ENCODE results near the gene SFSWAP. TPM values are rescaled to one million over a fixed set of nuclear protein-coding genes. Genes with fewer than 3 reads are reported as not detected.

The SFSWAP gene
- total and polyA plus RNA-seq, 8 donors: 14.8 to 194 (median 45.2) TPM

DNA sequence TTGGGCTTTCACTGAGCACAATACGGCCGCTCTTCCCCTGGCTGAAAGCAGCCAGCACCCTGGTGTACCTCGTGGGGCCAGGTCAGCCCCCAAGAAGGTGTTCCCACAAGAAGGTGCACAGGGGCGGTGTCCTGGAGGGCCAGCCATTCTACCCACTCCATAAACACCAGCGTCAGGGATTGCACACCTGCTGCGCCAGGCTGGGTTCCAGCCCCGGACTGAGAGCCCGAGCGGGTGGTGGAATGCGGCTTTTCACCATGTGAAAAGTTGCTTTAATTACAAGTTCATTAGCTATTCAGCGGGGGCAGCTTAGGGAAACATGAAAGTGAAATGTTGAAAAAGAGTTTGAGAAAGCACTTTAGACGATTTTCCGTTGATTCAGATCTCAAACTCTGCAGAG is 99.8 kb downstream of the SFSWAP start:
- WGBS, 5 donors: 59 to 77% (median 66%) methylated on average over 13 of the region's 13 CpGs
- no peaks in the 10 kb centered on the region for H3K27me3 ChIP-seq
- TF ChIP-seq POLR2A (IDR thresholded peaks at IDR 0.05) (no peak), EP300 (IDR thresholded peaks at IDR 0.05) (no peak), POLR2AphosphoS5 (IDR thresholded peaks at IDR 0.05) (no peak)
- TF ChIP-seq, protein P1, sequence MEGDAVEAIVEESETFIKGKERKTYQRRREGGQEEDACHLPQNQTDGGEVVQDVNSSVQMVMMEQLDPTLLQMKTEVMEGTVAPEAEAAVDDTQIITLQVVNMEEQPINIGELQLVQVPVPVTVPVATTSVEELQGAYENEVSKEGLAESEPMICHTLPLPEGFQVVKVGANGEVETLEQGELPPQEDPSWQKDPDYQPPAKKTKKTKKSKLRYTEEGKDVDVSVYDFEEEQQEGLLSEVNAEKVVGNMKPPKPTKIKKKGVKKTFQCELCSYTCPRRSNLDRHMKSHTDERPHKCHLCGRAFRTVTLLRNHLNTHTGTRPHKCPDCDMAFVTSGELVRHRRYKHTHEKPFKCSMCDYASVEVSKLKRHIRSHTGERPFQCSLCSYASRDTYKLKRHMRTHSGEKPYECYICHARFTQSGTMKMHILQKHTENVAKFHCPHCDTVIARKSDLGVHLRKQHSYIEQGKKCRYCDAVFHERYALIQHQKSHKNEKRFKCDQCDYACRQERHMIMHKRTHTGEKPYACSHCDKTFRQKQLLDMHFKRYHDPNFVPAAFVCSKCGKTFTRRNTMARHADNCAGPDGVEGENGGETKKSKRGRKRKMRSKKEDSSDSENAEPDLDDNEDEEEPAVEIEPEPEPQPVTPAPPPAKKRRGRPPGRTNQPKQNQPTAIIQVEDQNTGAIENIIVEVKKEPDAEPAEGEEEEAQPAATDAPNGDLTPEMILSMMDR (IDR thresholded peaks at IDR 0.05): no peak
- H3K4me3 ChIP-seq: no peak overlapping the region
- DNase-seq: no peak
- H3K27ac ChIP-seq: no peak overlapping the region
- intact Hi-C loops (cut with DNase I; ENCODE audit: low total_unique reads): no loop called here
- no peaks in the 10 kb centered on the region for H3K4me1 ChIP-seq
- H3K36me3 ChIP-seq: no peaks in the 10 kb centered on the region
- H3K9me3 ChIP-seq: peaks cover 0 to 13% (median 9%) of the 10 kb centered on the region in 4 donors

DNA sequence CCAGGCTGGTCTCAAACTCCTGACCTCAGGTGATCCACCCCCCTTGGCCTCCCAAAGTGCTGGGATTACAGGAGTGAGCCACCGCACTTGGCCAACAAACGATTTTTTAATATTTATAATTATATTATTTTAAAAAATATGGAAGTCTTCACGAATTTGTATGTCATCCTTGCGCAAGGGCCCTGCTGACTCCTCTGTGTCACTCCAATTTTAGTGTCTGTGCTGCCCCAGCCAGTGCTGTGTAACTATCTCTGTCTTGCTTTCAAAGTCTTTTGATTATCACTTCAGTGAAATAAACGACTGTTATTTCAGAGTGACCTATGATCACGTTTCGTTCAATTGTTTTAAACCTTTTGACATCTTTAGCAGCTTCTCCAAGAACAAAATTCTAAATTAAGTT is 104.2 kb downstream of the SFSWAP start:
- no peak overlapping the region for H3K27ac ChIP-seq
- TF ChIP-seq POLR2A (IDR thresholded peaks at IDR 0.05) (no peak), EP300 (IDR thresholded peaks at IDR 0.05) (no peak), POLR2AphosphoS5 (IDR thresholded peaks at IDR 0.05) (no peak)
- TF ChIP-seq, protein P1 (IDR thresholded peaks at IDR 0.05): no peak
- 77 to 91% (median 85%) methylated on average over 7 of the region's 7 CpGs for WGBS, 5 donors
- H3K9me3 ChIP-seq: peaks cover 0 to 13% (median 9%) of the 10 kb centered on the region in 4 donors
- H3K4me1 ChIP-seq: no peaks in the 10 kb centered on the region
- H3K27me3 ChIP-seq: peaks cover 0 to 4% (median 0%) of the 10 kb centered on the region in 3 donors
- H3K36me3 ChIP-seq: no peaks in the 10 kb centered on the region
- H3K4me3 ChIP-seq: no peak overlapping the region
- intact Hi-C loops (cut with DNase I; ENCODE audit: low total_unique reads): no loop called here
- no peak for DNase-seq

DNA sequence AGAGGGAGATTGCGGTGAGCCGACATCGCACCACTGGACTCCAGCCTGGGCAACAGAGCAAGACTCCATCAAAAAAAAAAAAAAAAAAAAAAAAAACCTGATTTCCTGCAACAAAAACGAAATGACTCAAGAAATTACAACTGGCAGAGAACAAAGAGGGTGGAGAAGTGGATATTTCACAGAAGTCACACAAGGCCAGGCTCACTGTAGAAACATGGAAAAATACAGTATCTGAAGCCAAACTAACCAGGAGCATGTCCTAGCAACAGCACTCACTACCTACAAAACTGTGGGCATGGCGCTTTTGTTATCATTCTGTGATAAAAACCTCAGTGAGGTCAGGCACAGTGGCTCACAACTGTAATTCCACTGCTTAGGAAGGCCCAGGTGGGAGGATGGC is 105.6 kb downstream of the SFSWAP start:
- TF ChIP-seq POLR2A (IDR thresholded peaks at IDR 0.05) (no peak), EP300 (IDR thresholded peaks at IDR 0.05) (no peak), POLR2AphosphoS5 (IDR thresholded peaks at IDR 0.05) (no peak)
- TF ChIP-seq, protein P1 (IDR thresholded peaks at IDR 0.05): no peak
- Histone ChIP-seq H3K4me3 (no peak overlapping the region), H3K4me1 (no peaks in the 10 kb centered on the region), H3K27ac (no peak overlapping the region), H3K36me3 (no peaks in the 10 kb centered on the region), H3K9me3 (peaks cover 0 to 13% (median 9%) of the 10 kb centered on the region in 4 donors), H3K27me3 (peaks cover 0 to 4% (median 0%) of the 10 kb centered on the region in 3 donors)
- WGBS, 5 donors: 58 to 73% (median 62%) methylated on average over 5 of the region's 5 CpGs
- intact Hi-C loops (cut with DNase I; ENCODE audit: low total_unique reads): no loop called here
- DNase-seq: no peak

DNA sequence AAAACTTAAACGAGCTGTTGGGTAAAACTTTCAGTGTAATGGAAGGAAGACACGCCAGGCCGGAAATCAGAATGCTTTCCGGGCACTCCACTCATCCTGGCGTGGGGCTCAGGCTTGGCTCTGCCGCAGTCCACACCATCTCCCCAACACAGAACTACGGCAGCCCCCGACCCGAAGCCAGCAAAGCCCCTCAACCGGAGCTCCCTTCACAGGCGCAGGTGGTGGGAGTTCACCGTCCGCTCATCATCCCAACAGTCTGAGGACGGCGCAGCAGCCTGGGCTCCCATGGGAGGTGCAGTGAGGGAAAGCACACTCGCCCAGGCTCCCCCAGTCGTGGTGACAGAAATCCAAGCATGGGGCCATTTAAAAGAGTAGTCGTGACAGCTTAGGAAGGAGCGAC is 106.4 kb downstream of the SFSWAP start:
- Histone ChIP-seq H3K4me1 (no peaks in the 10 kb centered on the region), H3K27me3 (peaks cover 0 to 4% (median 0%) of the 10 kb centered on the region in 3 donors), H3K27ac (no peak overlapping the region), H3K36me3 (no peaks in the 10 kb centered on the region), H3K4me3 (no peak overlapping the region), H3K9me3 (peaks cover 0 to 13% (median 9%) of the 10 kb centered on the region in 4 donors)
- no peak for DNase-seq
- 86 to 89% (median 87%) methylated on average over 19 of the region's 19 CpGs for WGBS, 5 donors
- TF ChIP-seq POLR2A (IDR thresholded peaks at IDR 0.05): no peak
- TF ChIP-seq, protein P1 (IDR thresholded peaks at IDR 0.05): no peak
- no peak for TF ChIP-seq EP300 (IDR thresholded peaks at IDR 0.05)
- intact Hi-C loops (cut with DNase I; ENCODE audit: low total_unique reads): no loop called here

Data from stomach (tissue), 9 donors.